Right lobe of liver (tissue), 4 donors: ENCODE results near the gene TAP2.

Experiments used
- CTCF ChIP-seq, 4 donors: fragments of 200-600 bp in 3 of 4; fragments of 450-650 bp in 1 of 4; IDR thresholded peaks; one replicate each; pipeline versions ENCODE4 v1.5.1 to v1.8.0; 2016 to 2022; ENCODE audit warnings: antibody characterized with exemption in 4 of 4, mild to moderate bottlenecking in 2 of 4
- POLR2A ChIP-seq: fragments of 450-650 bp; IDR thresholded peaks from one replicate; pipeline ENCODE4 v1.6.1; 2017; ENCODE audit warnings: antibody characterized with exemption, mild to moderate bottlenecking
- donor health status: DM: no; HTN: no; CAD: no.
- donor health status: DM: no; HTN: no; CAD: no.
- donor health status: DM: no; HTN: yes; CAD: no.

GRCh38 chr6:32803416-32803815, 35.1 kb downstream of the TAP2 start:
- TF ChIP-seq POLR2A = no peak
- TF ChIP-seq CTCF (IDR thresholded peaks at IDR 0.05) = no peak
